Hematopoietic multipotent progenitor cell treated with erythropoietin and hydrocortisone succinate and interleukin-3 and kit ligand, for 4 days (in vitro differentiated cells): Measurements from ENCODE around the gene CAMK1G.

Experiments
- DNase-seq: peaks from one replicate; pipeline ENCODE4 v3.0.0-alpha.2; 2015

CAMK1G gene

GRCh38 chr1:209620487-209620884 lies 37.0 kb downstream of the CAMK1G start:
- DNase-seq = no peak

GRCh38 chr1:209621286-209621685 lies 37.8 kb downstream of the CAMK1G start:
- DNase-seq = no peak

GRCh38 chr1:209621741-209622655 lies 38.5 kb downstream of the CAMK1G start:
- no peak for DNase-seq

- no peak for DNase-seq
These were observed 39.6 kb downstream of the CAMK1G start for GRCh38 chr1:209622841-209623829.

- DNase-seq = no peak
These were observed 41.3 kb downstream of the CAMK1G start for GRCh38 chr1:209624558-209625549.

GRCh38 chr1:209625791-209626285 lies 42.3 kb downstream of the CAMK1G start:
- no peak for DNase-seq

- DNase-seq = no peak
These were observed 43.0 kb downstream of the CAMK1G start for GRCh38 chr1:209626346-209627026.

GRCh38 chr1:209627027-209627731 lies 43.7 kb downstream of the CAMK1G start:
- DNase-seq = peak; percentile 62

- DNase-seq = peak; percentile 86
These were observed 44.2 kb downstream of the CAMK1G start for GRCh38 chr1:209627732-209628196.

- no peak for DNase-seq
These were observed 45.2 kb downstream of the CAMK1G start for GRCh38 chr1:209628618-209629299.

GRCh38 chr1:209629621-209630382 lies 46.3 kb downstream of the CAMK1G start:
- DNase-seq = no peak

- DNase-seq = no peak
These were observed 47.1 kb downstream of the CAMK1G start for GRCh38 chr1:209630383-209631225.

GRCh38 chr1:209633335-209633997 lies 50.0 kb downstream of the CAMK1G start:
- DNase-seq = no peak

- no peak for DNase-seq
These were observed 50.7 kb downstream of the CAMK1G start for GRCh38 chr1:209634005-209634737.

GRCh38 chr1:209635850-209636249 lies 52.3 kb downstream of the CAMK1G start:
- DNase-seq = no peak

- DNase-seq = no peak
These were observed 58.3 kb downstream of the CAMK1G start for GRCh38 chr1:209641832-209642172.

- DNase-seq = no peak
These were observed 59.3 kb downstream of the CAMK1G start for GRCh38 chr1:209642816-209643215.
